ENCODE measurements around the gene STK11. TPM values are rescaled to one million over a fixed set of nuclear protein-coding genes. Genes with fewer than 3 reads are reported as not detected.

The STK11 gene
- total RNA-seq, 4 donors from 2014 or later: 60.2 to 83.4 (median 71.1) TPM

DNA sequence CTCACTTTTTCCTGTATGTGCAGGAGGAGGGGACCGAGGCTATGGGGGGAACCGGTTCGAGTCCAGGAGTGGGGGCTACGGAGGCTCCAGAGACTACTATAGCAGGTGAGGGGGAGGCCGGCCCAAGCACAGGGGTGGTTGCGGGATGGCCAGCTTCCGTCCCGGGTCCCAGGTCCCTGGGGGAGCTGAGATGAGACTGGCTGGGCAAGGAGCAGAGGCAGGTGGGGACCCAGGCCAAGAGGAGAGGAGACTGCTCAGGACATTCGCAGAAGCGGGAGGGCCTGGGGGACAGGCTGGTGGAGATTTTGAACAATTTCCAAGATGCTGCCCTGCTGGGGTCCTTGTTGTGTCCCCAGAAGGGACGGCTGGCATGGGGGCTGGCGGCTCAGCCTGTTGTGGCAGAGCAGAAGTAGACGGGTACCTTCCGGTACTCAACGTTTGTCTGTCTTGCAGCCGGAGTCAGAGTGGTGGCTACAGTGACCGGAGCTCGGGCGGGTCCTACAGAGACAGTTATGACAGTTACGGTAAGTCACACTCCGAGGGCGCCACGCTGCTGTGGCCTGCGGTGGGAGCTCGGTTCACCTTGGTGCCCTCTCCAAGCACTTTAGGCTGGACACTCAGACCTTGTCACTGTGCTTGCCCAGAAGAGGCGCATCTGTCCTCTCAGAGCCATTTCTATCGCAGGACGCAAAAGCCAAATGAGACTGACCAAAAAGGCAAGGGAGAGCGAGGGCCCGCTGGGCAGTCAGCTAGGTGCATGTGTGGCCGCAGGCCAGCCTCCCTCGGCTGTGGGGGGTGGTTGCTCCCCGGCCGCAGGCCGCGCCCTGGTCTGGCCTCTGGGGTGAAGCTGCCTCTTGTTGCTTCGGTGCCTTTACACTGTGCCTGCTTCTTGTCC, 66.2 kb downstream of the STK11 start:
- intact Hi-C loops (cut with DNase I): no loop called here
- WGBS, 2 donors: 78 to 79% methylated on average over 30 to 37 of the region's 37 CpGs
- H3K27ac ChIP-seq: peak overlapping the region in 2 of 3 donors; percentile 93 to 95

DNA sequence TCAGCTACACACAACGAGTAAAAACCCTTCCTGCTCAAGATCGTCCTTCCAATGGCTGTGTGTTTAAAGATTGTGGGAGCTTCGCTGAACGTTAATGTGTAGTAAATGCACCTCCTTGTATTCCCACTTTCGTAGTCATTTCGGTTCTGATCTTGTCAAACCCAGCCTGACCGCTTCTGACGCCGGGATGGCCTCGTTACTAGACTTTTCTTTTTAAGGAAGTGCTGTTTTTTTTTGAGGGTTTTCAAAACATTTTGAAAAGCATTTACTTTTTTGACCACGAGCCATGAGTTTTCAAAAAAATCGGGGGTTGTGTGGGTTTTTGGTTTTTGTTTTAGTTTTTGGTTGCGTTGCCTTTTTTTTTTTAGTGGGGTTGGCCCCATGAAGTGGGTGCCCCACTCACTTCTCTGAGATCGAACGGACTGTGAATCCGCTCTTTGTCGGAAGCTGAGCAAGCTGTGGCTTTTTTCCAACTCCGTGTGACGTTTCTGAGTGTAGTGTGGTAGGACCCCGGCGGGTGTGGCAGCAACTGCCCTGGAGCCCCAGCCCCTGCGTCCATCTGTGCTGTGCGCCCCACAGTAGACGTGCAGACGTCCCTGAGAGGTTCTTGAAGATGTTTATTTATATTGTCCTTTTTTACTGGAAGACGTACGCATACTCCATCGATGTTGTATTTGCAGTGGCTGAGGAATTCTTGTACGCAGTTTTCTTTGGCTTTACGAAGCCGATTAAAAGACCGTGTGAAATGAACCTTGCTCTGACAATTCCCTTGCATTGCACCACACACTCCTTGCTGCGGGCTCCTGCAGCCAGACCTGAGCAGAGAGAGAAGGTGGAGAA, 67.1 kb downstream of the STK11 start:
- Histone ChIP-seq H3K4me3 (replicated peaks in 1 of 3) (no peak overlapping the region), H3K36me3 (peaks cover 42 to 52% of the 10 kb centered on the region in 2 donors), H3K27me3 (no peaks in the 10 kb centered on the region), H3K27ac (no peak overlapping the region), H3K9me3 (no peaks in the 10 kb centered on the region), H3K4me1 (peaks cover 51 to 72% of the 10 kb centered on the region in 2 donors)
- no peak for TF ChIP-seq POLR2A (IDR thresholded peaks at IDR 0.05)
- TF ChIP-seq, protein P1, sequence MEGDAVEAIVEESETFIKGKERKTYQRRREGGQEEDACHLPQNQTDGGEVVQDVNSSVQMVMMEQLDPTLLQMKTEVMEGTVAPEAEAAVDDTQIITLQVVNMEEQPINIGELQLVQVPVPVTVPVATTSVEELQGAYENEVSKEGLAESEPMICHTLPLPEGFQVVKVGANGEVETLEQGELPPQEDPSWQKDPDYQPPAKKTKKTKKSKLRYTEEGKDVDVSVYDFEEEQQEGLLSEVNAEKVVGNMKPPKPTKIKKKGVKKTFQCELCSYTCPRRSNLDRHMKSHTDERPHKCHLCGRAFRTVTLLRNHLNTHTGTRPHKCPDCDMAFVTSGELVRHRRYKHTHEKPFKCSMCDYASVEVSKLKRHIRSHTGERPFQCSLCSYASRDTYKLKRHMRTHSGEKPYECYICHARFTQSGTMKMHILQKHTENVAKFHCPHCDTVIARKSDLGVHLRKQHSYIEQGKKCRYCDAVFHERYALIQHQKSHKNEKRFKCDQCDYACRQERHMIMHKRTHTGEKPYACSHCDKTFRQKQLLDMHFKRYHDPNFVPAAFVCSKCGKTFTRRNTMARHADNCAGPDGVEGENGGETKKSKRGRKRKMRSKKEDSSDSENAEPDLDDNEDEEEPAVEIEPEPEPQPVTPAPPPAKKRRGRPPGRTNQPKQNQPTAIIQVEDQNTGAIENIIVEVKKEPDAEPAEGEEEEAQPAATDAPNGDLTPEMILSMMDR (IDR thresholded peaks at IDR 0.05): no peak
- 72 to 76% methylated on average over 33 of the region's 33 CpGs for WGBS, 2 donors
- no peak for DNase-seq
- intact Hi-C loops (cut with DNase I): no loop called here

More for the DNA sequence above, 66.2 kb downstream of the STK11 start:
- Histone ChIP-seq H3K36me3 (peaks cover 42 to 52% of the 10 kb centered on the region in 2 donors), H3K27me3 (no peaks in the 10 kb centered on the region), H3K4me1 (peaks cover 55 to 80% of the 10 kb centered on the region in 2 donors), H3K4me3 (replicated peaks in 1 of 3) (peak overlapping the region in 1 of 3 donors; percentile 48), H3K9me3 (no peaks in the 10 kb centered on the region)
- DNase-seq: no peak
- TF ChIP-seq POLR2A (IDR thresholded peaks at IDR 0.05): no peak
- TF ChIP-seq, protein P1 (IDR thresholded peaks at IDR 0.05): no peak

DNA sequence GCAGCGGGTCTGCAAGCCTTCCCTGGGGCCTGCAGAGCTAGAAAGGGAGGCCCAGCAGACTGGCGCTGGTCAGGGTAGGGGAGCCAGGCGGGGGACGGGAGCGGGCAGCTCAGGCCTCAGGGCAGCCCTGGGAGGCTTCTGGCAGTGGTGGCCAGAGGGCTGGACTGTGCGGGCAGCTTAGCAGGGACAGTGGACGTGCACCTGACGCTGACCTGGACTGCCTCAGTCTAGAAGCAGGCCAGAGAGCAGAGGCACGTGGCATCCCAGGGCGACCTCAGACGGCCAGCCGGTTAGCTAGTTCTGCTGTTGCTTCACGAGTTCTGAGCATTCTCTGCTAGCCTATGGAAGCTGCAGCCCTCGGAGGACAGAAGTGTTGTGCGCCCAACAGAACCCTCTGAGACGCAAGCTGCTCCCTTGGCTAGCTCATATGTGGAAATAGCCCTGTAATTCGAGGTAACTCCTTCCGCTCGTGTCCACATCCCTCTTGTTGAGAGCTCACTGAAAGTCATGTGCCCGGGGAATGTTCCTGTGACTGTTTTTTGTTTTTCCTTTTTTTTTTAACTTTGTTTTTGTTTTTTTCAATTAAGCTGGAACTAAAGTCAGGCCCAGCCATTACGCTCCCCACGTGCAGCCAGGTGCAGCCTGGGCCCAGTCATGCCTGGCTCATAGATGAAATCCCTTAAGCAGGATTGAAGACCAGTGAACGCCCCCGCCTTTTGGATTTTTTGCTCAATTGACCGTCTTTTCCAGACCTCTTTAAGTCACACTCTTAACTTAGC, 67.9 kb downstream of the STK11 start:
- Histone ChIP-seq H3K27me3 (no peaks in the 10 kb centered on the region), H3K4me3 (replicated peaks in 1 of 3) (no peak overlapping the region), H3K9me3 (no peaks in the 10 kb centered on the region), H3K4me1 (peaks cover 43 to 63% of the 10 kb centered on the region in 2 donors), H3K36me3 (peaks cover 42 to 52% of the 10 kb centered on the region in 2 donors), H3K27ac (peak overlapping the region in 1 of 3 donors; percentile 6)
- WGBS, 2 donors: 81 to 88% methylated on average over 20 to 22 of the region's 25 CpGs
- TF ChIP-seq, protein P1 (IDR thresholded peaks at IDR 0.05): no peak
- no peak for TF ChIP-seq POLR2A (IDR thresholded peaks at IDR 0.05)
- intact Hi-C loops (cut with DNase I): no loop called here
- no peak for DNase-seq

DNA sequence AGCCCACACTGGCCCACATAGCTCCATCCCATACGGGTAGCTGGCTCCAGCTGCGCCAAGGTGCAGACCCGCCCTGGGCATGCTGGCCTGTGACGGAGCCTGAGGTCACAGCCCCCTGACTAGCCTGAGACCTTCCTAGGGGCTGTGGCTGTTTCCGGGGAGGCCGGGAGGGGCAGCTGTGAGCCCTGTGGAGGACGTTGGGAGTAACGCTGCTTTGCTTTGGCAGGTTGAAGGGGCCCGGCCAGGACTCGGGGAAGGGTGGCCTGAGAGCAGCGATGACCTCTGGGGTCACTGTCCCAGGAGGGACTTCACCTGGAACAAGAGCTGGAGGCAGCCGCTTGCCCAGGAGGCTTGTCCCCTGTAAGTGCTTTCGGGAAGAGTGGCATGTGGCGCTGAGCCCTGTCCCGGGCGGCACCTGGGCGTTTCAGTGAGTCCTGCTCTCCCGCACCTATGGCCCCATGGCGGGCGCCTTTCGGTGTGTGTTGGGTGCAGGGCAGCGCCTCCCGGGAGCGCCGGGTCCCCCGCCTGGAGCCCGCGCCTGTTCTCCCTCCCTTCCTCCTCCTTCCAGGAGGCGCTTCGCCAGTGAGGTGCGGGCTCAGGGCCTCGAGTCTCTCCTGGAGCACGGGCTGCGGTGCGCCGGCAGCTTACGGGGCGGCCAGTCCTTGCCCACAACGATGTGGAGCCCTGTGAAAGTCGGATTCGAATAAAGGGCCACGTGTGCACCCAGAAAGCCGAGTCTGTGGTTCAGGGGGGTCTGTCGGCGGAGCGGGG, 68.7 kb downstream of the STK11 start:
- intact Hi-C loops (cut with DNase I): no loop called here
- peak overlapping the region in 1 of 3 donors; percentile 74 for H3K4me3 ChIP-seq (replicated peaks in 1 of 3)
- peaks cover 38 to 59% of the 10 kb centered on the region in 2 donors for H3K4me1 ChIP-seq
- TF ChIP-seq, protein P1 (IDR thresholded peaks at IDR 0.05): no peak
- no peak for TF ChIP-seq POLR2A (IDR thresholded peaks at IDR 0.05)
- no peak for DNase-seq
- WGBS, 2 donors: 88 to 89% methylated on average over 13 to 32 of the region's 46 CpGs
- H3K9me3 ChIP-seq: no peaks in the 10 kb centered on the region
- peak overlapping the region; percentile 80 to 99 (median 98) for H3K27ac ChIP-seq
- H3K36me3 ChIP-seq: peaks cover 47 to 59% of the 10 kb centered on the region in 2 donors
- no peaks in the 10 kb centered on the region for H3K27me3 ChIP-seq

Data from thyroid gland (tissue), 4 donors.